NCI-H1694 (cell line): ENCODE data around the gene HCFC2.

Experiments used
- DNase-seq: peaks from one replicate; lab custom pipeline; 2025; lab: John Stamatoyannopoulos, UW

Gene HCFC2

GRCh38 chr12:104121001-104121400, 56.7 kb downstream of the HCFC2 start:
- DNase-seq = no peak

DNA sequence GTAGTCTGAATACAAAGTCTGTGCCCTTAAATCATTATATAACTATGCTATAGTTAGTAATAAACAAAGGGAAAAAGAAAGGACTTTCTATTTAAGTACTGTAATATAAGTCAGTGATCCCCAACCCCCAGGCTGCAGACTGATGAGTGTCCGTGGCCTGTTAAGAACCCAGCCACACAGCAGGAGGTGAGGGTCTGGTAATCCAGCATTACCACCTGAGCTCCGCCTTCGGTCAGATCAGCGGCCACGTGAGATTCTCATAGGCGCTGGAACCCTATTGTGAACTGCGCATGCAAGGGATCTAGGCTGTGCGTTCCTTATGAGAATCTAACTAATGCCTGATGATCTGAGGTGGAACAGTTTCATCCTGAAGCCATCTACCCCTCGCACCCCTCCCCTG, 58.0 kb downstream of the HCFC2 start:
- no peak for DNase-seq

- DNase-seq = no peak
Observed at GRCh38 chr12:104126548-104126947, 62.2 kb downstream of the HCFC2 start.

GRCh38 chr12:104130760-104131159, 66.4 kb downstream of the HCFC2 start:
- no peak for DNase-seq

- DNase-seq = no peak
Observed at GRCh38 chr12:104131609-104132008, 67.3 kb downstream of the HCFC2 start.

GRCh38 chr12:104132351-104132956, 68.1 kb downstream of the HCFC2 start:
- no peak for DNase-seq

GRCh38 chr12:104133321-104133720, 69.0 kb downstream of the HCFC2 start:
- DNase-seq = no peak

- no peak for DNase-seq
Observed at GRCh38 chr12:104133866-104134265, 69.5 kb downstream of the HCFC2 start.

- no peak for DNase-seq
Observed at GRCh38 chr12:104134882-104135281, 70.6 kb downstream of the HCFC2 start.

DNA sequence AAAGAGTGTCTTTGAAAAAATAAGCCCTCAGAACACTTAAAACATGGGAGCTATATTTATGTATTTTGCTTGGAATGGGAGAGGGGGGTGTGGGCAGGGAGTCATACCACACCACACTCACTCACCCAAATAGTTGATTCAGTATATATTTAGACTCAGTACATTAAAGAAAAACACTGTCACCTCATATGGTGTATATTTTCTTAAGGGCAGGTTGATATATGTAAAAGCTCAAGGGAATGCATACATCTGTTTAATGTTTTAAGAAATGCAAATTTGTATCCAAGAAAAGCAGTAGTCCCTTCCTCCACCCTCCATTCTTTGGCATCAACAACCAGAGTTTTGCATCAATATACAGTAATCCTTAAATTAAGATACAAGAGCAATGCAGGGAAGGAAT, 72.2 kb downstream of the HCFC2 start:
- no peak for DNase-seq

DNA sequence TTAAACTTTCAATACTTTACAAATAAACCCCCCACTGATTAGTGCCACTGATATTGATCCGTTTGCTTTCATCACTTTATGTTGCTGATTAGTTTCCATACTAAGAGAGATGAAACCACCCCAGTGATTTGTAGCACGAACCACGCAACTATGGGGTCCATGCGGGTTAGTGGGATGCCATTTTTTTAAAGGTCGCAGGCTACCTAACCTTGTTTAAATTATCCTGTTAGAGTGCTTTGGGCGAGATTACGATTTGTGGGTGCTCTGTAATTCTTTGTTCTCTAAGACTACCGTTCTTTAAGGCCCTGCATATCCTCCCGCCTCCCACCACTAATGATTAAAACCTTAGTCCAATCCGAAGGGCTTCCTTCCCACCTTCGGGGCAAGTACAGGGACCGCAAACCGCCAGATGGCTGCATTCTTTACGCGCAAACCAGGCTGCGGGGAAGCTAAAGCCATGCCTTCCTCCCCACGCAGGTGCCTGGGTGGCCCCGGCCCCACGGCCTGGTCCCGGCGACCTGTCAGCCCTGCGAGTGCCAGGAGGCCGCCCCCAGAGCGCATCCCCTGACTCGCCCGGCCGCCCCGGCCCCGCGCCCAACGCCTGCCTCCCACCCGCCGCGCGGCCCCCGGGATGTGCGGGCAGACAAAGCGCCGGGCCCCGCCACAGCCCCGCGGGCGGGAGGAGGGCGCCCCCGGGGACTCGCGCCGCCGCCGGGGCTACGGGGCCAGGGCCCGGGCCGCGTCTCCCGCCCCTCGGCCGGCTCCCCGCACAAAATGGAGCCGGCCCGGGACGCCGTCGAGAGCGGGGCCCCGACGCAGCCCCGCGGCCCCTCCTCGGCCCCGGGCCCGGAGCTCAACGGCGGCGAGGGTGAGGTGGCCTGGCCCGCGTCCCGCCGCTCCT, 72.9 kb downstream of the HCFC2 start:
- no peak for DNase-seq

- DNase-seq = peak; percentile 85
Observed at GRCh38 chr12:104137902-104138796, 73.8 kb downstream of the HCFC2 start, which contains the start of gene NFYB. Gene NFYB, minus strand, starts transcription at chr12:104138210. Its CDS starts 2,757 bp downstream, at chr12:104135453.

- no peak for DNase-seq
Observed at GRCh38 chr12:104138797-104139152, 74.4 kb downstream of the HCFC2 start.

- DNase-seq = no peak
Observed at GRCh38 chr12:104142543-104142942, 78.2 kb downstream of the HCFC2 start.

DNA sequence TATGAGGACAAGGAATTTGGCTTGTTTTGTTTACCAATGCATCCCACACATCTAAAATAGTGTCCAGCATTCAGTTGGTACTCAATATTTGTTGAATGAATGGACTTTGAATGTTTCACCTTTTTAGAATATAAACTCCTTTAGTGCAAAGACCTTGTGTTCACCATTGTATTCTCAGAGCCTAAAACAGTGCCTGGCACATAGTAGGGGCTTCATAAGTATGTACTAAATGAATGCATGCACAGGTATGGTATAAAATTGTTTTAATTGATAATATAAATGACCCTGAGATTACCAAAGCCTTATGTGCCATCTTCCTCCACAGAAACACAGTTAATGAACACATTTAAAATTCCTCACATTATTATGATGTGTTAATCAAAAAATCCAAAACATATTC, 78.7 kb downstream of the HCFC2 start:
- no peak for DNase-seq

DNA sequence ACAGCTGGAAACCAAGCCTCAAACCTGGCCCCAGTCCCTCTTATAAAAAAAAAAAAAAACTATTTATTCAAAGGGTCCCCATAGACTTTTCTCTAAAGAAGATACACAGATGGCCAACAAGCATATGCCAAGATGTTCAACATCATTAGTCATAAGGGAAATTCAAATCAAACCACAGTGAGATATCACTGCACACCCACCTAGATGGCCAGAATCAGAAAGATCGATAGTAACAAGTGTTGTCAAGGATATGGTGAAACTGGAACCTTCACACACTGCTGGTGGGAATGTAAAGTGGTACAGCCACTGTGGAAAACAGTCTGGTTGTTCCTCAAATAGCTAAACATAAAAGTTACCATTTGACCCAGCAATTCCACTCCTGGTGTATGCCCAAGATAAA, 79.6 kb downstream of the HCFC2 start:
- no peak for DNase-seq

GRCh38 chr12:104147346-104147745, 83.0 kb downstream of the HCFC2 start:
- no peak for DNase-seq

- no peak for DNase-seq
Observed at GRCh38 chr12:104150416-104150815, 86.1 kb downstream of the HCFC2 start.

DNA sequence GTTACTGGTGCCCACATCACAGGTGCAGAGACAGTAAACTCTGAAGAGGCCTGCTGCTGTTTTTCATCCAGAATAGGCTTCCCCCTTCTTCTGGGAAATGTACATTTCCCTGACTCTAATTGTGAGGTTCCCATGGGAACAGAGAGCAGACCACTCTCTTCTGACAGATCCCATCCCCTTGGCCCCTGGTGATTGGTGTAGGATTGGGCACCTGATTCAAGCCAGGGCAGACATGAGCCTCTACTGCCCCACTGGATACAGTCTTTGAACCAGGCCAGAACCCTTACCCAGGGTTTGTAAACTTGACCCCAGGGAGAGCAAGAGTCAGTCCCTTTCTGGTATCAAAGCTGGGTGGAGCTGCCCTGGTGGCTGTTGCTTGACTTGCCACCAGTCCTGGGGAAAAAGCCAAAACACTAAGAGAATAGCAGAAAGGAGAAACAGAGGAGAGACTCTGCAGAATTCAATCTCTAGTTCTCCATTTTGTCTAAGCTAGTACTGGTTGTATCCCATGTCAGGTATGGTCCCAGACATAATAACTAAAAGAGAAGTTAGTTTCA, 88.4 kb downstream of the HCFC2 start:
- no peak for DNase-seq

DNA sequence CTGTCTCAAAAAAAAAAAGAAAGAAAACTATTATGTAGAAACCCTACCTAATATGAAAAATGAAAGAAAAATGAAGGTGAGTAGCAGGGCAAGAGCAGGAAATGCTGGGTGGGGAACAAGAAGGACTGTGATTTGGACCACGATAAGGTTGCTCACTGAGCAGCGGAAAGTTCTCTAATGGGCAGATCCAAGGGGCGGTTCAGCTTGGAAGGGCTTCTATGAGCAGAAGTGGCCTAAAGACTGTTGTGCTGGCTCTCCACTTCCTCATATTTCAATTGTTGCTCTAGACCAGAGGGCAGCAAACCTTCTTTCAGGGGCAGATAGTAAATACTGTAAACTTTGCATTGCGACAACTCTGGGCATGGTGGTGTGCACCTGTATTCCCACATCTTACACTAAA, 90.0 kb downstream of the HCFC2 start:
- no peak for DNase-seq

DNA sequence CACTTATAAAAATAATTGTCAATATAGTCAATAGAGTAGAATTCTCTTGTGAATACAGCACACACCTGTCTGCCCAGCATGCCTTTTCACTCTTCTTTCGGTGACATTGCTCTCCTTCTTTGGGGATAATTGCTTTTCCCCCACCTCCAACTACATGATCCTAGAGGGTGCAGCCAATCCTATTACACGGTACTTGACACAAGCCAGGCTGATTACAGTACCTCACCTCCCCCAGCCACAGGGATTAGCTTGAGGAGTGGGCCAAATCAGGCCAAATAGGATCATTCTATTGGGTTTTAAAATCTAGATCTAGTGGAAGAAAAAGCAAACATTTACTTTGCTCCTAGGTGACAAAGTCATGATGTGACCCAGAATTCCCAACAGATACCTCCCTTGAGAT, 90.5 kb downstream of the HCFC2 start:
- no peak for DNase-seq
